OCI-M1 (cell line): ENCODE results near the gene FBXL14.
"Not testable (repeated sequence)": the region's sequence is repeated elsewhere in the genome, so short reads cannot be mapped to it uniquely, and the experiment has no call there.

ENCODE experiments used
- DNase-seq: peaks from one replicate; lab custom pipeline; 2025; lab: John Stamatoyannopoulos, UW

FBXL14 gene

DNA sequence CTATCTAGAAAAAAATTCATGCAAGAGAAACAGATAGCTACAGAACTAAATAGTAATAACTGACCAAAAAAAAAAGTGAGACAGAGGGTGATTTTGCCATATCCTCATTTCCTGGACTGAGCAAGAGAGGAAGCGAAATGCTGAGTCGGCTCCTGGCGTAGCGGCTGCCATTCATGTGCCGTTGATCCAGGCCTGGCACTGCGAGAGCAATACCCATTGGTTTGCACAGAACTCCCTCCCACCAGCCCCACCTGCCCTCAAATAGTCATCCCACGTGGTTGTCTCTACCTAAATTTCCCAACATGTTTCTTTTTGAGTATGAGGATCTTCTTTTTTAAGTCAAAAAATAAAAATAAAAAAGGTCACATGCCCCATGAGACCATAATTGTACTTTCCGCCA lies 25.2 kb upstream of the FBXL14 start:
- no peak for DNase-seq

GRCh38 chr12:1619159-1619558 lies 24.8 kb upstream of the FBXL14 start:
- DNase-seq = peak; percentile 13

GRCh38 chr12:1618489-1618888 lies 24.1 kb upstream of the FBXL14 start:
- DNase-seq = peak; percentile 77

DNA sequence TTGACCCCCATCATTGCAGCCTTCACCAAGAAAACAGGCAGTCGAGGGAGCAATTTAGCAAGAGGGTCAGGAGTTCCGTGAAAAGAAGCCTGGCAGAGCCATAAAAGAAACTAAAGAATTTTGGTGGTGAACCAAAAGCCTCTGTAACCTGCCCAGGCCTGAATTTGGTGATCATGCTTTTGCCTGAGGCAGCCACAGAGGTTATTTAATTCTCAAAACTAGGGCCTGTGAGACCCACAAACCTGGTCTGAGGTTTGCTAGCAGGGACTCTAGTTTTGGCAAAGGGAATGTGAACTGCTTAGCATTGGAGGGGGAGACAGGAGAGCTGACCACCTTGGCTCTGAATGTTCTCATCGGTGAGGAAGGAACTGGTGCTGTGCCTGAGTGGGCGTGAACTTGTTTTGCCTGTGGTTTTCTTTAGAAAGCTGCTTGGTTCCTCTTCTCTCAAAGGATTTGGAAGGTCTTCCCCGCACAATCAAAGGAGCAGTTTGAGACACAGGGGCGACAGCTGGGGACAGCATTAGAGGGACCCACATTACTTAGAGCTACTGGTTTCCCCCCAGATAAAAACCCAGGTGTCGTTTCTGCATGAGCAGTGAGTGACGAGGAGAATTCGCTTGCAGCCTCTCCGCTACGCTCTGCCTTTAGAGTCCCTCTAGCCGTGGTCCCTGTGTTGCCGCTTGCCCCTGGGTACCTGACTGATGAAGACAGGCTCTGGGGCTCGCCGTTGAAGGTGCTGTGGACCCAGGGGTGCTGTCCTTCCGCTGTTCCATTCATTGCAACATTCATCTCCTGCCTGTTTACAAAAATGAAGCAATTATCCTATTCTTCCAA lies 22.1 kb upstream of the FBXL14 start:
- DNase-seq = peak; percentile 60

GRCh38 chr12:1614360-1614759 lies 20.0 kb upstream of the FBXL14 start:
- DNase-seq = no peak

GRCh38 chr12:1613860-1614259 lies 19.5 kb upstream of the FBXL14 start:
- peak; percentile 17 for DNase-seq

GRCh38 chr12:1611803-1612572 lies 17.6 kb upstream of the FBXL14 start:
- DNase-seq = no peak

GRCh38 chr12:1610072-1610643 lies 15.8 kb upstream of the FBXL14 start:
- DNase-seq = no peak

DNA sequence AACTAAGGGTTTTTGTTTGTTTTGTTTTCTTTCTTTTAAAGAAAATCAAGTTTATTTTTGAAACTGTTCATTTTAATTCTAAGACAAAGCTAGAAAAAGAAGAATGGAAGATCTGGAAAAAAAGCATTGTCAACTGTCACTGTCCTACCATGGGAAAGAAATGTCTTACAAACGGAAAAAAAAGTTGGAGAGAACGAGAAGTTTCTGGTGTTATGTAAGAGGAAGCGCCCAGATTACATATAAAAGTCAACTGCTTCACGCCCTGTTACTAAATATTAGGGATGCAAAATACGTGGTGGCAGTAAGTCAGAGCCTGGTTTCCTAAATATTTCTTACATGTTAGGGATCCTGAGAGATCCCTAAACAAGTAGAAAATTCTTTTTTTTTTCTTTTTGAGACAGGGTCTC lies 14.3 kb upstream of the FBXL14 start:
- DNase-seq = no peak

DNA sequence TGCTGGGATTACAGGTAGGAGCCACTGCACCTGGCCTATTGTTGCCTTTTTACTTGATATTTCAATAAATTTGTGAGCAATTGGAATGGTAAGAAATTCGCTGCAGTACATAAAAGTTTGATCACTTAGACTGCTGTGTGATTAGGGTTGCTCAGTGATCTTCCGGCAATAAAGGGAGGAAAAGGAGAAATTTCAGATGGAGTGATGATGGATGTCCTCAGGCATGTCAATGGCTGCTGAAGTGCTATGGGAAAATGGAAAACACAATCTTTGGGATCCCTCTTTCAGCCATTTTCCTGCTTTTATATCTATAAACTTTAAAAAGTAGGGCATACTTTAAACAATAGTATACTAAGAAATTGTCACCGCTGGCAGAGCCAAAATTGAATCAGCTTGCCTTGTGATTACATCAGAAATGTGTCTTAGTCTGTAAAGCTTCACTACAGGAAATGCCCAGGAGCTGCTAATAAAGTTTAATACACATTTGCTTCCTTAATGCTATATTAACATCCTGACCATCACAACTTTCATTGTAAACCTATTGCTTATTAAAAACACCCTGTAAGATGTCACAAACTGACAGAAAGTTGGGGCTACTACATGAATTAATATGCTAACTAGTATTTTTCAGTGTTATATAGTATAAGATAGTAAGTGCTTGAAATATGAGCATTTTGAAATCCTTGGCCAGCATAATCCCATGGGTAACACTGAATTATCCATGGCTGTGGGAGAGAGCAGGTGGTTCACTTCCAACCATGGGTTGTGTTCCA lies 13.7 kb upstream of the FBXL14 start:
- DNase-seq = peak; percentile 76

DNA sequence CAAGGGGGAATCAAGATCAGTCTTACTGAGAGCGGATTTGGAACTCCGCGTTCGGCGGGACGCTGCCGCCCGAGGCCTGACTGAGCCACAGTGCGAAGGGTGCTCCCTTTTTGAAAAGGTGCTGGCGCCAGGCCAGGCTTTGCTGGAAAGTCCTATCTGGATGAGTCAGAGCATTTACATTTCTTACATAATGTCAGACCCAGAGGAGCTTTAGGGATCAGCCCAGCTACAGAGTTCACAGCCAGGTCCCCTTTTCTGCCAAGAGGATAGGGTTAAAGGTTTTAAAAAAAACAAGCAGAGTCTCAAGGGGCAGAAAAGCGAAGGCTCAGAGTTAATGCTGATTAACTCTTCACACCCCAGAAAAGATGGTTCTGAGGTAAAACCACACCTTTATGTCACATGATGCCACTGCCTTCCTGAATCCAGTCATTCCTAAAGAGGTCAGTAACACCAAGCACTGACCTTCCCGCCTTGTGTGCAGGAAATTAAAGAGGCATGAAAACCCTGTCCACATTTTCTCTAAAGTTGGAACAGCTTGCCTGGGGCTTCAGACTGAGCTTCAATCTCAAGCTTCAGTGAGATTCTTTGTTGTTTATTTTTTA lies 11.7 kb upstream of the FBXL14 start:
- peak; percentile 96 for DNase-seq

DNA sequence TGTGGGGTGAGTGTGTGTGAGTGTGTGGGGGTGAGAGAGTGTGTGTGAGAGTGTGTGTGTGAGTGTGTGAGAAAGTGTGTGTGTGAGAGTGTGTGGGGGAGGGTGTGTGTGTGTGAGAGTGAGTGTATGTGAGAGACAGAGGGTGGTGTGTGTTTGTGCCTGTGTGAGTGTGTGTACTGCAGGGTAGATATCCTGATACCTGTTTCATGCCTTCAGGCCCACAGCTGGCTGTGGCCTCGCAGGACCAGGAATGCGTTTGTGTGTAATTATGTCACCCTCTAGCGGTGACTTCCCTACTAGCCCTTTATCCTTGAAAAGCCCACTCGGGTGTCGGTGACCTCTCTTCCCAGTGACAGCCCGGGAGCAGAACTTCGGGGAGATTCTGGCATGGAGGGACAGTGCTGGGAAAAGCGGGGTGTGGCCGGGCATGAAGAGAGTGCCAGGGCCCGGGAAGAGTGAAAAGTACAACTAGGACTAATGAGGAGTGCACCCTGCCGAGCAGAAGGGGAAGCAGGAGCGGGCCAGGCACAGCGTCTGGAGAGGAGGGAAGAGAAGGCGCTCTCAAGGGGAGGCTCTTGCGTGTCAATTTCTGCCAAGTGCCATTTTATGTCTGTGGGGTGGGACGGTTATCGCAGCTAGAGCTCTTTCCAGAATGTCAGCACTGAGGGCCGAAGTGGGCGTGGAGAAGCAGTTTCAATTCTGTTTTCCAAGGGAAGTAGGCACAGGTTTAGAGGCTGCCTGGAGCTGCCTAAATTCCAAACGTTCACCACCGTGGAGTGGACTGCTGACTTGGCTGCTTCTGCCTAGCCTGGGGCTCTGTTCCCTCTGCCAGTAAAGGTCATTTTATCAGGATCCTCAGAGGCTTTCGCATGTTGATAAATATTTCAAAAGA lies 11.0 kb upstream of the FBXL14 start:
- peak; percentile 93 for DNase-seq

DNA sequence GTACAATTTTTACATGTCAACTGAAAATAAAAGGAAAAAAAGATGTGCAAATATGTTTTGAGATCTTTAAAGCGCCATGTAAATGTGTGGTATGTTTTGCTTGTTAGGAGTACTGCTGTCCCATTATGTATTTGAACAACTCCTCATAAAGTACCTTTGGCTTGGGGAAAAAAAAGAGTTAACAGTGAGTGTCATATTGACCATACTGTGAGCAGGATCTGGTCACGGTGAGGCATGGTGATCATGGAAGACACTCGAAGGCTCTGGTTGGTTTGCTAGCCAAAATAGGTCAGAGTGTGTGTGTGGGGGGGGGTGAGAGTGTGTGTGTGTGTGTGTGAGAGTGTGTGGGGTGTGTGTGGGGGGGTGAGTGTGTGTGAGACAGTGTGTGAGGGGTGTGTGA lies 10.1 kb upstream of the FBXL14 start:
- DNase-seq = no peak

DNA sequence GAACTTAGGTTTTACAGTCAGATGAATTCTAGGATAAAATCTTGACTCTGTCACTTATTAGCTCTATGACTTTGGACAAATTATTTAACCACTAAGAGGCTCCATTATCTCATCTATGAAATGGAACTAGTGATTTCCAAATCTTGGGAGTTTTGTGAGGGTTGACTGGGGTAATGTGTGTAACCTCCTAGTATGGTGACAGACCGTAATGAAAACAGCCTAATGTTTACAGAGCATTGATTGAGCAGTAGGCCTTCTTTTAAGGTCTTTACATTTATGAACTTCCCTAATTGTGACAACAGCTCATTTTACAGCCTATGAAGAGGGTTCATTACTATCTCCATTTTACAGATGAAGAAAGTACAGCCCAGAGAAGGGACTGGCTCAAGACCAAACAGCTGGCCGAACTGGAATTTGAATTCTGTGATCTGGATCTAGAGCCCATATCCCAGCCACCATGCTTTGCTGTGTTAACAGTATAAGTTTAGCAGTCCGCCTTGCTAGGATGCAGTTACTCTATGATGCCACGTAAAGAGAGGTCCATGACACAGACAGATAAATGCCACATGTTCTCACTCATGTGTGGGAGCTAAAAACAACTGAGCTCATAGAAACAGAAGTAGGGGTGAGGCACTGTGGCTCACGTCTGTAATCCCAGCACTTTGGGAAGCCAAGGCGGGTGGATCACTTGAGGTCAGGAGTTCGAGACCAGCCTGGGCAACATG lies 9.1 kb upstream of the FBXL14 start:
- DNase-seq = peak; percentile 55

DNA sequence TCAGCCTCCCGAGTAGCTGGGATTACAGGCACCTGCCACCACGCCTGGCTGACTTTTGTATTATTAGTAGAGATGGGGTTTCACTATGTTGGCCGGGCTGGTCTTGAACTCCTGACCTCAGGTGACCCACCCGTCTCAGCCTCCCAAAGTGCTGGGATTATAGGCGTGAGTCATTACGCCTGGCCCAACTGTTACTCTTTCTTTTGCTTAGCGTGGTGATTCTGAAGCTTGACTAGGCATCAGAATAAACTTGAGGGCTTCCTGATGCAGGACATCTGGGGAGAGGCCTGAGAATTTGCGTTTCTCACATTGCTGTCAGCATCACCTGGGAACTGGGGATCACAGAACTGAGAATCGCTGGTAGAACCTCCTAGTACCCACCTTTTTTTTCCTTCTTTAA lies 8.3 kb upstream of the FBXL14 start:
- not testable (repeated sequence) for DNase-seq

DNA sequence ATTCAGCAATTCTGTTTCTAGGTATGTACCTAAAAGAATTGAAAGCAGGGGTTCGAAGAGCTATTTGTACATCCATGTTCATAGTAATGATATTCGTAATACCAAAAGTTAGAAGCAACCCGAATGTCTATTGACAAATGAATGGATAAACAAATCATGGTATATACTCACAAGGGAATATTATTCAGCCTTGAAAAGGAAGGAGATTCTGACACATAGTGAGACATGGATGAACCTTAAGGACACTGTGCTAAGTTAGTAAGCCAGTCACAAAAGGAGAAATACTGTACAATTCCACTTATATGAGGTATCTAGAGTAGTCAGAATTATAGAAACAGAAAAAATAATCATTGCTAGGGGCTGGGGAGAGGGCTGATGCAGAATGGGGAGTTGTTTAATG lies 4.4 kb upstream of the FBXL14 start:
- DNase-seq = no peak

DNA sequence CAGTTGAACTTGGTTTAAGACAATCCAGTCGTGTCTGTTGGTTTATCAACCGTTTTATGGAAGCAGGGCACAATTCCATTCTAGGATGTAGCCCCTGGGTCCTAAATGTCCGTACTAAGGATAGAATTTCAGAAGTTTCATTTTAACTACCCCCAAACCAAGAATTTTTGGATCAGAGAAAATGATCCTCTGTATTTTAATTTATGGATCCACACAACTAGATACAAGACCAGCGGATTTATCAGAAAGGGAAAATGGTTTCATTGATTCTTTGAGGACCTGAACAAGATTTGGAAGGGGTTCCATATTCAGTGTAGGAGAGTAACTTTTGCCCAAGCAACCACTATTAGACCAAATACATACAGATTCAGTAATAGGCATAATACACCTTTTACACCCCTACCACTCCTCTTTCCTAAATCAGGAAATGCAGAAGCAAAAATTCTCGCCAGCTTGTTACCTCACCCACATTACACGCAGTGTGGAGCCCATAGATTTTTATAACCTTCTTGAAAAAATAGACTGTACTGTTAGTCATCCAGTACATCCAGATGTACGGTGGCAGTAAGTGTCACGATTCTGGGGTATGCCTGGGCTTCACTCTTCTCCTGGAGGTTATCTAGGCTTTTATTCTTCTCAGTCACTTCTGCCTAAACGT lies 1.4 kb upstream of the FBXL14 start:
- DNase-seq = no peak

GRCh38 chr12:1595026-1595561 lies 713 bp upstream of the FBXL14 start:
- peak; percentile 50 for DNase-seq

- DNase-seq = peak; percentile 77
Measured at GRCh38 chr12:1594006-1594260, 448 bp downstream of the FBXL14 start.
